Measurements from ENCODE around the gene MAU2. TPM values are rescaled to one million over a fixed set of nuclear protein-coding genes. Genes with fewer than 3 reads are reported as not detected.
A peak's percentile ranks its signal among the peaks of the same experiment; 100 is the strongest.
"Not testable (repeated sequence)": the region's sequence is repeated elsewhere in the genome, so short reads cannot be mapped to it uniquely, and the experiment has no call there.

MAU2 gene
- total and polyA plus RNA-seq, 4 donors, result 28.0 to 78.8 (median 47.1) TPM

GRCh38 chr19:19366434-19367396, 46.1 kb downstream of the MAU2 start:
- no peak overlapping the region for H3K4me3 ChIP-seq (ENCODE audit: low read depth, low read length)
- DNase-seq (ENCODE audit: low read depth in 4 of 6, low spot score in 6 of 6), result peak in 2 of 6 donors; percentile 53 to 65
- H3K4me1 ChIP-seq (ENCODE audit: control insufficient read depth, insufficient read depth, low read length), result peaks cover 6% of the 10 kb centered on the region
- WGBS (ENCODE audit: insufficient coverage), result 56% methylated on average over 16 of the region's 18 CpGs
- no peak overlapping the region for H3K27ac ChIP-seq (ENCODE audit: low read depth, low read length)
- H3K36me3 ChIP-seq (ENCODE audit: control insufficient read depth, insufficient read depth, low read length), result no peaks in the 10 kb centered on the region
- no peaks in the 10 kb centered on the region for H3K9me3 ChIP-seq (ENCODE audit: control insufficient read depth, insufficient read depth, low read length)
- no peaks in the 10 kb centered on the region for H3K27me3 ChIP-seq (ENCODE audit: control insufficient read depth, insufficient read depth, low read length)

- Histone ChIP-seq H3K27me3 (ENCODE audit: control insufficient read depth, insufficient read depth, low read length) (no peaks in the 10 kb centered on the region), H3K9me3 (ENCODE audit: control insufficient read depth, insufficient read depth, low read length) (no peaks in the 10 kb centered on the region)
Observed at GRCh38 chr19:19368087-19368486, 47.5 kb downstream of the MAU2 start.

DNA sequence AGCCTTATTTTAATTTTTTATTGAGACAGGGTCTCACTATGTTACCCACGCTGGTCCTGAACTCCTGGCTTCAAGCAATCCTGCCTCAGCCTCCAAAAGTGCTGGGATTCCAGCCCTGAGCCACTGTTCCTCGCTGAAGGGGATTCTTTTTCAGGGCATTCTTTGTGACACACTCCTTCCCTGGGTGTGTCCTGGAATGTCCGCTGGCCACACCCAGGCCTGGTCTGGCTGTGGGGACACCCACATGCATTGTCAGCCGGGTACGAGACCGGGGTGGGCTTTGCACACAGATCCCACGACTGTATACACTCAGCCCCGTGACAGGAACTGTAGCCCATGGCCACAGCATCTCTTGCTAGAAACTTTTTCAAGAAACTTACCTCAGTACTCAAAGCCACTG, 50.4 kb downstream of the MAU2 start:
- no peaks in the 10 kb centered on the region for H3K27me3 ChIP-seq (ENCODE audit: control insufficient read depth, insufficient read depth, low read length)
- H3K4me1 ChIP-seq (ENCODE audit: control insufficient read depth, insufficient read depth, low read length), result peaks cover 6% of the 10 kb centered on the region
- no peak overlapping the region for H3K4me3 ChIP-seq (ENCODE audit: low read depth, low read length)
- no peak overlapping the region for H3K27ac ChIP-seq (ENCODE audit: low read depth, low read length)
- H3K36me3 ChIP-seq (ENCODE audit: control insufficient read depth, insufficient read depth, low read length), result no peaks in the 10 kb centered on the region
- 87% methylated on average over 8 of the region's 8 CpGs for WGBS (ENCODE audit: insufficient coverage)
- no peak for DNase-seq (ENCODE audit: low read depth in 4 of 6, low spot score in 6 of 6)
- H3K9me3 ChIP-seq (ENCODE audit: control insufficient read depth, insufficient read depth, low read length), result no peaks in the 10 kb centered on the region

More at GRCh38 chr19:19368087-19368486, 47.5 kb downstream of the MAU2 start:
- no peaks in the 10 kb centered on the region for H3K36me3 ChIP-seq (ENCODE audit: control insufficient read depth, insufficient read depth, low read length)
- WGBS (ENCODE audit: insufficient coverage), result 88% methylated on average over 7 of the region's 7 CpGs
- H3K27ac ChIP-seq (ENCODE audit: low read depth, low read length), result no peak overlapping the region
- peaks cover 6% of the 10 kb centered on the region for H3K4me1 ChIP-seq (ENCODE audit: control insufficient read depth, insufficient read depth, low read length)
- no peak overlapping the region for H3K4me3 ChIP-seq (ENCODE audit: low read depth, low read length)
- no peak for DNase-seq (ENCODE audit: low read depth in 4 of 6, low spot score in 6 of 6)

GRCh38 chr19:19372656-19373416, 52.2 kb downstream of the MAU2 start:
- WGBS (ENCODE audit: insufficient coverage), result 68% methylated on average over 8 of the region's 8 CpGs
- Histone ChIP-seq H3K36me3 (ENCODE audit: control insufficient read depth, insufficient read depth, low read length) (no peaks in the 10 kb centered on the region), H3K9me3 (ENCODE audit: control insufficient read depth, insufficient read depth, low read length) (no peaks in the 10 kb centered on the region), H3K4me3 (ENCODE audit: low read depth, low read length) (no peak overlapping the region), H3K27ac (ENCODE audit: low read depth, low read length) (no peak overlapping the region), H3K4me1 (ENCODE audit: control insufficient read depth, insufficient read depth, low read length) (no peaks in the 10 kb centered on the region), H3K27me3 (ENCODE audit: control insufficient read depth, insufficient read depth, low read length) (no peaks in the 10 kb centered on the region)
- no peak for DNase-seq (ENCODE audit: low read depth in 4 of 6, low spot score in 6 of 6)

GRCh38 chr19:19379527-19379926, 58.9 kb downstream of the MAU2 start:
- H3K36me3 ChIP-seq (ENCODE audit: control insufficient read depth, insufficient read depth, low read length), result no peaks in the 10 kb centered on the region
- H3K4me1 ChIP-seq (ENCODE audit: control insufficient read depth, insufficient read depth, low read length), result peaks cover 2% of the 10 kb centered on the region
- H3K4me3 ChIP-seq (ENCODE audit: low read depth, low read length), result no peak overlapping the region
- DNase-seq (ENCODE audit: low read depth in 4 of 6, low spot score in 6 of 6), result no peak
- H3K27ac ChIP-seq (ENCODE audit: low read depth, low read length), result no peak overlapping the region
- H3K27me3 ChIP-seq (ENCODE audit: control insufficient read depth, insufficient read depth, low read length), result no peaks in the 10 kb centered on the region
- H3K9me3 ChIP-seq (ENCODE audit: control insufficient read depth, insufficient read depth, low read length), result no peaks in the 10 kb centered on the region
- no CpG with 5 or more reads among the region's 2 CpGs for WGBS (ENCODE audit: insufficient coverage)

DNA sequence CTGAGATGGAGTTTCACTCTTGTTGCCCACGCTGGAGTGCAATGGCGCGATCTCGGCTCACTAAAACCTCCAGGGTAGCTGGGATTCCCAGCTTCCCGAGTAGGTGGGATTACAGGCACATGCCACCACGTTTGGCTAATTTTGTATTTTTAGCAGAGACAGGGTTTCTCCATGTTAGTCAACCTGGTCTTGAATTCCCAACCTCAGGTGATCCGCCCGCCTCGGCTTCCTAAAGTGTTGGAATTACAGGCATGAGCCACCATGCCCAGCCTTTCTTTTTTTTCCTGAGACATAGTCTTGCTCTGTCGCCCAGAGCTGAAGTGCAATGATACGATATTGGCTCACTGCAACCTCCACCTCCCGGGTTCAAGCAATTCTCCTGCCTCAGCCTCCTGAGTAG, 59.7 kb downstream of the MAU2 start:
- not testable (repeated sequence) for H3K27ac ChIP-seq (ENCODE audit: low read depth, low read length); H3K9me3 ChIP-seq (ENCODE audit: control insufficient read depth, insufficient read depth, low read length); H3K4me1 ChIP-seq (ENCODE audit: control insufficient read depth, insufficient read depth, low read length); H3K36me3 ChIP-seq (ENCODE audit: control insufficient read depth, insufficient read depth, low read length); DNase-seq (ENCODE audit: low read depth in 4 of 6, low spot score in 6 of 6); H3K27me3 ChIP-seq (ENCODE audit: control insufficient read depth, insufficient read depth, low read length); H3K4me3 ChIP-seq (ENCODE audit: low read depth, low read length)
- 89% methylated on average over 12 of the region's 12 CpGs for WGBS (ENCODE audit: insufficient coverage)

- Histone ChIP-seq H3K4me3 (ENCODE audit: low read depth, low read length) (no peak overlapping the region), H3K4me1 (ENCODE audit: control insufficient read depth, insufficient read depth, low read length) (peaks cover 11% of the 10 kb centered on the region)
- WGBS (ENCODE audit: insufficient coverage), result 71% methylated on average over 7 of the region's 11 CpGs
Observed at GRCh38 chr19:19381007-19381926, 60.6 kb downstream of the MAU2 start.

DNA sequence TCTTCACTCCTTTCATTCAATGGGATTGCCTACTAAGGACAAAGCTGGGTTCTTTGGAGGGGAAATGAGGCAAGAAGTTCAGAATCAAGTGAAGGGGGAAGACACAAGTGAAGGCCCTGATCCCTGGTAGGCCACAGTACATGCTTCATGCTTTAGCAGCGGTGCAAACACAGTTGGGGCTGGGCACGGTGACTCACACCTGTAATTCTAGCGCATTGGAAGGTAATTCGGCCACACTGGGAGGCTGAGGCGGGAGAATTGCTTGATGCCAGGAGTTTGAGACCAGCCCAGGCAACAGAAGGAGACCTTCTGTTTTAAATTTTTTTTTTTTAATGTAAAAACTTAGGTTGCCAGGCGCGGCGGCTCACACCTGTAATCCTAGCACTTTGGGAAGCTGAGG, 61.5 kb downstream of the MAU2 start:
- Histone ChIP-seq H3K4me1 (ENCODE audit: control insufficient read depth, insufficient read depth, low read length) (peaks cover 19% of the 10 kb centered on the region), H3K27ac (ENCODE audit: low read depth, low read length) (no peak overlapping the region), H3K9me3 (ENCODE audit: control insufficient read depth, insufficient read depth, low read length) (no peaks in the 10 kb centered on the region), H3K36me3 (ENCODE audit: control insufficient read depth, insufficient read depth, low read length) (no peaks in the 10 kb centered on the region), H3K4me3 (ENCODE audit: low read depth, low read length) (no peak overlapping the region), H3K27me3 (ENCODE audit: control insufficient read depth, insufficient read depth, low read length) (no peaks in the 10 kb centered on the region)
- no peak for DNase-seq (ENCODE audit: low read depth in 4 of 6, low spot score in 6 of 6)
- WGBS (ENCODE audit: insufficient coverage), result 99% methylated on average over 6 of the region's 8 CpGs

More at GRCh38 chr19:19381007-19381926, 60.6 kb downstream of the MAU2 start:
- Histone ChIP-seq H3K27me3 (ENCODE audit: control insufficient read depth, insufficient read depth, low read length) (no peaks in the 10 kb centered on the region), H3K36me3 (ENCODE audit: control insufficient read depth, insufficient read depth, low read length) (no peaks in the 10 kb centered on the region), H3K27ac (ENCODE audit: low read depth, low read length) (no peak overlapping the region), H3K9me3 (ENCODE audit: control insufficient read depth, insufficient read depth, low read length) (no peaks in the 10 kb centered on the region)
- no peak for DNase-seq (ENCODE audit: low read depth in 4 of 6, low spot score in 6 of 6)

DNA sequence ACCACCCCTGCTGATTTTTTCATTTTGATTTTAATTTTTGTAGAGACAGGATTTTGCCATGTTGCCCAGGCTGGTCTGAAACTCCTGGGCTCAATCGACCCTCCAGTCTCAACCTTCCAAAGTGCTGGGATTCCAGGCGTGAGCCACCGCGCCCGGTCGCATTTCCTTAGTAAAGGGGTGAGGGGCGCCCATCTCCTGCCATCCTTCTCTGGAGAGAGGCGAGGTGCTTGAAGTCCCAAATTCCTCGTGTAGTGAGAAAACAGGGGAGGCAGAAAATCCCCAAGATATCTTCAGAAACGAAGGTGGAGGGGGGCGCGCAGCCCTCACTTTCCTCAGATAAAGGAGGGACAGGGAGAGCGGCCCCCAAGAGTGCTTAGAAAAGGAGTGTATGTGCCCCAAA, 63.9 kb downstream of the MAU2 start:
- peak overlapping the region; percentile 56 for H3K4me3 ChIP-seq (ENCODE audit: low read depth, low read length)
- H3K4me1 ChIP-seq (ENCODE audit: control insufficient read depth, insufficient read depth, low read length), result peaks cover 25% of the 10 kb centered on the region
- no peaks in the 10 kb centered on the region for H3K9me3 ChIP-seq (ENCODE audit: control insufficient read depth, insufficient read depth, low read length)
- H3K27ac ChIP-seq (ENCODE audit: low read depth, low read length), result peak overlapping the region; percentile 71
- H3K36me3 ChIP-seq (ENCODE audit: control insufficient read depth, insufficient read depth, low read length), result no peaks in the 10 kb centered on the region
- no peak for DNase-seq (ENCODE audit: low read depth in 4 of 6, low spot score in 6 of 6)
- WGBS (ENCODE audit: insufficient coverage), result 56% methylated on average over 9 of the region's 13 CpGs
- H3K27me3 ChIP-seq (ENCODE audit: control insufficient read depth, insufficient read depth, low read length), result no peaks in the 10 kb centered on the region

Data from spinal cord (tissue), 10 donors.